Urothelium cell line (cell line): ENCODE measurements around the gene UGCG.
"Not testable (repeated sequence)": the region's sequence is repeated elsewhere in the genome, so short reads cannot be mapped to it uniquely, and the experiment has no call there.

Experiments used
- DNase-seq: peaks from one replicate; pipeline ENCODE4 v3.0.0; 2011; ENCODE audit warnings: low spot score, mixed read lengths
- FAIRE-seq: peaks from 2 replicates; lab custom pipeline; 2011; peaks lifted over from hg19 to GRCh38; lab: Jason Lieb, UNC

The UGCG gene

GRCh38 chr9:111917201-111917600 lies 20.6 kb downstream of the UGCG start:
- DNase-seq: no peak
- no peak for FAIRE-seq

DNA sequence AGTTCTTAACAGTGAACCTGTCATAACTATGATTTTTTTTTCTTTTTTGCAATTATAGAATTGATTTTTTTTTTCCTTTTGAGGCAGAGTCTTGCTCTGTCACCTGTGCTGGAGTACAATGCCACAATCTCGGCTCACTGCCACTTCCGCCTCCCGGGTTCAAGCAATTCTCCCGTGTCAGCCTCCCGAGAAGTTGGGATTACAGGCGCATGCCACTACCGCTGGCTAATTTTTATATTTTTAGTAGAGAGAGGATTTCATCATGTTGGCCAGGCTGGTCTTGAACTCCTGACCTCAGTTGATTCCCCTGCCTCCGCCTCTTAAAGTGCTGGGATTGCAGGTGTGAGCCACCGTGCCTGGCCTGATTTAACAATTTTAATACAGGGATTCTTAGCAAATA lies 21.4 kb downstream of the UGCG start:
- FAIRE-seq: no peak
- no peak for DNase-seq

DNA sequence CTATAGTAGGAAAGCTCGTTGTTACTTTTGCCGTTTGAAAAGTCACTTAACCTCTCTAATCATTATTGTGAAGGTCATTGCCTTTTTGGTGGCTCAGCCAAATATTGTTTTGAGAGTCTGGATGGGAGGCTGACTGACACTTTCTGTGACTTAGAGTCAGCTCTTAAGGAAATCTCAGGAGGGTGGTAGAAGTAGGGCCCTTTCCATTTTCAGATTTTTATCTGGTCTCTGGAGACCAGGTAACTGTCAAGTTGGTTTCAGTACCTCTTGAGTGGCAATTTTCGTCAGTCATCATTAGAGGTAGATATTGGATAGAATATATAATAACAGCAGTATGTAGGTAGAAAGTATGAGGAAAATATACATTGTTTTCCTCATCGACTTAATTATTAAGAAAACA lies 23.3 kb downstream of the UGCG start:
- DNase-seq (no peak), FAIRE-seq (no peak)

- FAIRE-seq (no peak), DNase-seq (no peak)
Observed at GRCh38 chr9:111920531-111920930, 23.9 kb downstream of the UGCG start.

GRCh38 chr9:111922324-111923013 lies 25.9 kb downstream of the UGCG start:
- FAIRE-seq: no peak
- no peak for DNase-seq

DNA sequence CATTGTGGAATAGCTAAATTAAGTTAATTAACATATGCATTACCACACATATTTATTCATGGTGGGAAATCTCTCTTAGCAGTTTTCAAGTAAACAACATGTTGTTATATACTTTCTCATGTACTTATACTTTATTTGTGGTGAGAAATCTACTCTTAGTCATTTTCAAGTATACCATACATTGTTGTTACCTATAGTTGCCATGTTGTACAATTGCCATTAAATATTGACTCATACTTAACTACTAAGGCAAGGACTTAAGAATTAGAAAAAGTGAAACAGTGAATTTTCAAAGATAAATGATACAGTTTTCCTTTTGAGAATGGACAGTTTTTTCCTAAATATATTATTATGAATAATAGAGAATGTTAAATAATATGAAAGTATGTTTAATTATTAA lies 27.7 kb downstream of the UGCG start:
- DNase-seq (no peak), FAIRE-seq (no peak)

DNA sequence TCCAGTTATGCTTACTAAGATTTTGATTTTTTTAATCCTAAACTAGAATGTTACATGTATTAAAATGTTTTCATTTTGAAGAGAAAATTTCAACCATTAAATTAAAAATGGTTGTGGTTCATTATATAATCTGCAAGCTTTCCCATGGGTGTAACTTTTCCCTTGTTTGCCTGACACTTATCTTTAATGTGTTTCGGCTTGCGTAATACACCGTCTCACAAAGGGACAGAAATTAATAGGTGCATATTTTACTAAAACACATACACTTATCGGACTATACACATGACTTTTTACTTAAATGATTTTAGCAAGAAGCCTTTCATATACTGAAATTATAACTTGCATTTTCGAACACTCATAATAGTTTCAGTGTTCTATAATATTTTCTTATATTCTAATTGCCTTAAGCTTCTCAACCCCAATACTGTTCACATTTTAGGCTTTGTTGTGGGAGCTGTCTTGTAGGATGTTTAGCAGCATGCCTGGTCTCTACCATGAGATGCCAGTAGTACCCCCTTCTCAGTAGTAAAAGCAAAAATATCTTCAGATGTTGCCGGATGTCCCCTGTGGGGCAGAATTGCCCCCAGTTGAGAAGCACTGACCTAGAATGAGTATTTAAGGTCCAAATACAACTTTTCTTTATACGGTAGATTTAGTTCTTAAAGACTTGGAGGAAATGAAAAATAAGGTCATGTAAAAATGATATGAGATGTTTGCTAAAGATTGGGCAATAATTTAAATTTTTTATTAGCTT lies 28.6 kb downstream of the UGCG start:
- FAIRE-seq (no peak), DNase-seq (no peak)

- no peak for FAIRE-seq
- DNase-seq: no peak
Observed at GRCh38 chr9:111925784-111926183, 29.2 kb downstream of the UGCG start.

DNA sequence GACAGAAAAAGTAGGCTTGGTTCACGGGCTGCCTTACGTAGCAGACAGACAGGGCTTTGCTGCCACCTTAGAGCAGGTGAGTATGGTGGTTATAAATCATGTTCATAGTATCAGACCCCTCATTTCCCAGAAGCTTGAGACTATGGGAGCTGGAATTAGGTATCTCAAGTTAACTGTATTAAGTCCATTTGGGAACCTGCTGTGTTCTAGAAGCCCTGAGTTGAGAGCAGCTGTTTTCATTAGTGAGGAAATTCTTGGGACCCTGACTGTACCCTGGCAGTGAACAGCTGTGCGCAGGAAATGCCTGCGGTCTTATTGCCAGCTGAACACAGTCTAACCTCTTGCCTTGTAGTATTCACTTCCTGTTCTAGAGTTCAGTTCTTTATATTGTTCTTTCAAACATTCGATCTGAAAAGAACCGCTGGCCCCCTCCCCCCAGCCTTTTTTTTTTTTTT lies 29.8 kb downstream of the UGCG start:
- DNase-seq: no peak
- no peak for FAIRE-seq

- DNase-seq (no peak), FAIRE-seq (no peak)
Observed at GRCh38 chr9:111928359-111928720, 31.7 kb downstream of the UGCG start.

DNA sequence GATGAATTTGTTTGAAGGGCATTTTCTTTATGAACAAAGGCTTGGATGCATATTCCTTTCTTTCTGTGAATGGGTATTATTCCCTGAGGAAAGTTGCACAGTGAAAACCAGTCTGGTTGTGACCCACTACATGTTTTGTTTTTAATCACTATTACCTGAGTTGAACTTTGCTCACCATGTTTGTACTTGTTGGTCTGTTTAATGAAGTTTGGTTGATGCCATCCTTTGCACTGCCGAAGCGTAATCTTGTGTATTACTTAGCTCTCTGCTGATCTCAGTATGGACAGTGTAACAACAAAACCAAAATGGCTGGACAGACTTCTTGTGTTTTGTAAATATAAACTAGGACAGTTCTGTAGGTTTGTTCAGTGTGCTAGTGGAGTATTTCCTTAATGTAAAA lies 38.1 kb downstream of the UGCG start:
- FAIRE-seq: no peak
- no peak for DNase-seq

DNA sequence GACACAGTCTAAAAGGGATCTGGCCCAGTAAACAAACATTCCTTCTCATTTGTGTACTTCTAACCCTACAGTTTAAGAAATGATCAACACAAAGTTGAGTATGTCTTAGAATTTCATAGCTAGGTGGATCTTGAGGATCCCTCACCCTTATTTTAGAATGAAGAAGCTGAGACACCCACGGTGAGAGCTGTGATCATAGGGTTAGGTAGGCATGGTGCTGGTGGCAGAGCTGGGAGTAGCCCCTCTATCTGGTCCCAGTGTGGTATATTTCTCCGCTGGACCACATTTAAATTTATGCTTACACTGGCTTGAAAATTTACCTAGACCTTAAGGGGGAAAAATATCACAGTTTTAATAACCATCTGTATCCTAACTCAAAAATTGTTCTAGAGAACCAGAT lies 39.8 kb downstream of the UGCG start:
- DNase-seq (no peak), FAIRE-seq (no peak)

DNA sequence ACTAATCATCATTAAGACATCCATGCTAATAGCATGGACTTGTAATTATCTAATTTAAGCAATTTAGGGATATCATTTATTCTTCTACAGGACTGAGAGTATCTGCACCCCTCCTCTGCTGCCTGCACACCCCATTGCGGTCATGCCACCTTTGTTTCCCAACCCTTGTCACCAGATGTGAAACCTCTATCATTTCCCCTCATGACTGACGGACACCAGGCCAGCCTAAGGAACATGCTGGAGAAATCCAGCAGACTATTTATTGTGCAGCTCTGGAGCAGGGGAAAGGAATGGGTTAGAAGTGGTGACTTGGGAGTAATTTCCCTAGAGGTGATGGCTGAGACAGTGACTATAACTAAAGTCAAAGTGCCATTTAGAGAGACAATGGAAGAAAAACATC lies 40.7 kb downstream of the UGCG start:
- DNase-seq: no peak
- FAIRE-seq: no peak

DNA sequence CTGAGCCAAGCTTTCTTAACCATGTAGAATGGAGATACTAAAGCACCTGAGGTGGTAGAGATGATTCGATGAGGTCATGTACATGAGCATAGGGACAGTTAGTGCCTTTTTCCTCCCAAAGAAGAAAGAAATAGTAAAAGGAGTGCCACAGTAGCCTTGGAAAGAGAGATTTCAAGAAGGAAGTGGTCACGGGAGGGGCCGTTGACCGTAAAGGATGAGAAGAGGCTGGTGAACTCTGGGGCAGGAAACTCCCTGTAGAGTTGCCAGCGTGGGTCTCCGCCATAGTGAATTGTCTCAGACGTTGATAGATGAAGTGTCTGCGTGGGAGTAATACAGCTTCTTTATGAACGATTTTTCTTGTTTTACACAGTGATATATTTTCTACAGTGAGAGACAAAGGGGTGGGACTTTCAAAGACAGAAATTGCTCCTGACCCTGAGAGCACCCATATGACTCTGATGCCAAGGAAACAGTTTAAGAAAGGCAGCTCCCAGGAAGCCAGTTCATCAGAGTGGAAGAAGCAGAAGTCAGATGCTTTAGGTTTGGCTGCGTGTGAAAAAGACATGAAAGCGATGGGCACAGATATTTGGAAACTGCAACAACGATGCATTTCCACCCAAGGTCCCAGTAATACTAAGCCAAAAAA lies 41.3 kb downstream of the UGCG start:
- DNase-seq (no peak), FAIRE-seq (no peak)

GRCh38 chr9:111938427-111938800 lies 41.8 kb downstream of the UGCG start:
- no peak for FAIRE-seq

GRCh38 chr9:111939322-111939721 lies 42.7 kb downstream of the UGCG start:
- DNase-seq (no peak), FAIRE-seq (no peak)

More at GRCh38 chr9:111938427-111938800, 41.8 kb downstream of the UGCG start:
- no peak for DNase-seq

- FAIRE-seq (no peak), DNase-seq (no peak)
Observed at GRCh38 chr9:111940697-111941096, 44.1 kb downstream of the UGCG start.

- FAIRE-seq: no peak
- DNase-seq: no peak
Observed at GRCh38 chr9:111943200-111943599, 46.6 kb downstream of the UGCG start.

GRCh38 chr9:111943746-111944145 lies 47.1 kb downstream of the UGCG start:
- DNase-seq (no peak), FAIRE-seq (no peak)

GRCh38 chr9:111944241-111944866 lies 47.7 kb downstream of the UGCG start:
- FAIRE-seq: no peak
- DNase-seq: no peak

GRCh38 chr9:111945216-111945615 lies 48.6 kb downstream of the UGCG start:
- no peak for FAIRE-seq
- no peak for DNase-seq

DNA sequence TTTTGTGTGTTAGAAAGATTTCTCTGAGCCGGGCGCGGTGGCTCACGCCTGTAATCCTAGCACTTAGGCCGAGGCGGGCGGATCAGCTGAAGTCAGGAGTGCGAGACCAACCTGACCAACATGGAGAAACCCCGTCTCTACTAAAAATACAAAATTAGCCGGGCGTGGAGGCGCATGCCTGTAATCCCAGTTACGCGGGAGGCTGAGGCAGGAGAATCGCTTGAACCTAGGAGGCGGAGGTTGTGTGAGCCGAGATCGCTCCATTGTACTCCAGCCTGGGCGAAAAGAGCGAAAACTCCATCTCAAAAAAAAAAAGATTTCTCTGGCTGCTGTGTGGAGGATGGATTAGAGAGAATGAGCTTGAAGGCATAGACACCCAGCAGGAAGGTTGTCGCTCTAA lies 51.5 kb downstream of the UGCG start:
- not testable (repeated sequence) for DNase-seq, FAIRE-seq
